HepG2 (cell line): ENCODE data around the gene ZCCHC3. TPM values are rescaled to one million over a fixed set of nuclear protein-coding genes. Genes with fewer than 3 reads are reported as not detected.

Source experiments
- CREB1 ChIP-seq, 2 experiments: fragments of 450-650 bp in 1 of 2; IDR thresholded peaks; 2 replicates each; pipeline ENCODE4 v1.6.1; 2016 to 2017; ENCODE audit warnings: control low read depth in 1 of 2, mild to moderate bottlenecking in 1 of 2, missing compliant biosample characterization in 1 of 2, missing genetic modification characterization in 1 of 2
- CREM ChIP-seq, 2 experiments: sonication (generic) in 1 of 2; formaldehyde crosslinking in 1 of 2; IDR thresholded peaks; 2 replicates each; pipeline versions ENCODE4 v1.4.0 to v1.6.1; 2016 to 2020; ENCODE audit warnings: antibody characterized with exemption in 1 of 2, mild to moderate bottlenecking in 1 of 2, missing genetic modification reagents in 1 of 2
- EHMT2 ChIP-seq: fragments of 200-600 bp; sonication (generic); IDR thresholded peaks from 2 replicates; pipeline ENCODE4 v1.7.0; 2017; ENCODE audit warnings: antibody characterized with exemption, low read depth, low read length, borderline replicate concordance
- GLI4 ChIP-seq: sonication (generic); formaldehyde crosslinking; IDR thresholded peaks from 2 replicates; pipeline ENCODE4 v1.5.1; 2020; ENCODE audit warnings: missing genetic modification reagents, mild to moderate bottlenecking, moderate library complexity, borderline replicate concordance
- HNF4G ChIP-seq, 2 experiments: sonication (generic) in 1 of 2; formaldehyde crosslinking in 1 of 2; IDR thresholded peaks; 2 replicates each; pipeline versions ENCODE4 v1.4.0 to v1.6.1; 2011 to 2020; ENCODE audit warnings: borderline replicate concordance in 2 of 2, low read depth in 2 of 2, mild to moderate bottlenecking in 2 of 2, low read length in 1 of 2, missing genetic modification reagents in 1 of 2, moderate library complexity in 1 of 2
- HNRNPLL ChIP-seq: fragments of 200-400 bp; formaldehyde crosslinking; IDR thresholded peaks from 2 replicates; pipeline ENCODE4 v1.6.1; 2017; ENCODE audit warnings: mild to moderate bottlenecking, low read depth, low read length; ENCODE audit not compliant: poor library complexity, severe bottlenecking
- JUNB ChIP-seq: sonication (generic); formaldehyde crosslinking; IDR thresholded peaks from 2 replicates; pipeline ENCODE4 v1.8.0; 2022; ENCODE audit warnings: missing genetic modification reagents, mild to moderate bottlenecking, borderline replicate concordance
- MATR3 ChIP-seq: sonication (generic); formaldehyde crosslinking; IDR thresholded peaks from 2 replicates; pipeline ENCODE4 v1.4.0; 2020; ENCODE audit warnings: missing genetic modification reagents
- MXD4 ChIP-seq: IDR thresholded peaks from 2 replicates; pipeline ENCODE4 v1.6.1; 2016; ENCODE audit warnings: mild to moderate bottlenecking, missing biosample characterization, missing genetic modification reagents
- NR2F2 ChIP-seq: IDR thresholded peaks from 2 replicates; pipeline ENCODE4 v1.6.1; 2012; ENCODE audit warnings: low read depth, inconsistent platforms, borderline replicate concordance
- PHB2 ChIP-seq: fragments of 450-650 bp; IDR thresholded peaks from 2 replicates; pipeline ENCODE4 v1.6.1; 2018; ENCODE audit not compliant: partially characterized antibody
- PPARG ChIP-seq: conservative IDR thresholded peaks from 2 replicates; pipeline ENCODE4 v1.6.1; 2016; ENCODE audit warnings: missing biosample characterization, missing genetic modification reagents
- SIN3A ChIP-seq: IDR thresholded peaks from 2 replicates; pipeline ENCODE4 v1.6.1; 2011; ENCODE audit warnings: low read depth, mild to moderate bottlenecking, control low read depth, low read length, borderline replicate concordance
- SMAD3 ChIP-seq: sonication (generic); formaldehyde crosslinking; IDR thresholded peaks from 2 replicates; pipeline ENCODE4 v1.4.0; 2020; ENCODE audit warnings: missing genetic modification reagents
- SMARCE1 ChIP-seq: fragments of 450-650 bp; IDR thresholded peaks from 2 replicates; pipeline ENCODE4 v1.6.1; 2017; ENCODE audit warnings: borderline replicate concordance
- SNRNP70 ChIP-seq: fragments of 200-400 bp; formaldehyde crosslinking; IDR thresholded peaks from 2 replicates; pipeline ENCODE4 v1.6.1; 2017; ENCODE audit warnings: mild to moderate bottlenecking, low read depth, low read length, moderate library complexity
- SPEN ChIP-seq: sonication (generic); formaldehyde crosslinking; IDR thresholded peaks from 2 replicates; pipeline ENCODE4 v1.5.1; 2020; ENCODE audit warnings: low read depth, mild to moderate bottlenecking, missing genetic modification reagents
- TP53 ChIP-seq: sonication (generic); formaldehyde crosslinking; conservative IDR thresholded peaks from 2 replicates; pipeline ENCODE4 v1.4.0; 2020; ENCODE audit warnings: missing genetic modification reagents
- XRCC5 ChIP-seq: fragments of 200-400 bp; formaldehyde crosslinking; optimal IDR thresholded peaks from 2 replicates; pipeline ENCODE3; 2017; ENCODE audit warnings: mild to moderate bottlenecking, low read length
- ZNF709 ChIP-seq: sonication (generic); formaldehyde crosslinking; IDR thresholded peaks from 2 replicates; pipeline ENCODE4 v1.5.0; 2020; ENCODE audit warnings: mild to moderate bottlenecking, missing genetic modification reagents
- ZNF768 ChIP-seq: sonication (generic); formaldehyde crosslinking; IDR thresholded peaks from 2 replicates; pipeline ENCODE4 v1.4.0; 2020; ENCODE audit warnings: missing genetic modification reagents
- ZSCAN12 ChIP-seq: sonication (generic); formaldehyde crosslinking; IDR thresholded peaks from 2 replicates; pipeline ENCODE4 v1.9.0; 2021; ENCODE audit warnings: mild to moderate bottlenecking, missing genetic modification reagents
- polyA plus RNA-seq, 8 experiments: library from polyadenylated mRNA; depleted of rRNA in 3 of 8; stranded (reverse) in 7 of 8; unstranded in 1 of 8; fragments of >200 nt; fragmentation: Illumina TruSeq in 4 of 8; extraction: Trizol in 4 of 8; gene quantifications; 2 replicates each; pipeline versions ENCODE4 v1.2.1 to v1.2.3, GENCODE V29; 2011 to 2016; ENCODE audit warnings: low read depth in 4 of 8, missing spikeins in 1 of 8, mixed read lengths in 1 of 8; ENCODE audit not compliant: insufficient read depth in 1 of 8
- total RNA-seq, 5 experiments: library from RNA; depleted of rRNA; stranded (reverse); fragments of >200 nt; fragmentation: Illumina TruSeq; extraction: Trizol; gene quantifications; 2 replicates each; pipeline ENCODE4 v1.2.3, GENCODE V29; 2016; ENCODE audit warnings: low read depth in 1 of 5
- TF ChIP-seq, protein P1 (sequence below): sonication (generic); formaldehyde crosslinking; IDR thresholded peaks from 2 replicates; pipeline ENCODE4 v1.8.0; 2023; ENCODE audit warnings: mild to moderate bottlenecking, missing genetic modification reagents
- TF ChIP-seq, protein P2 (sequence below): sonication (generic); formaldehyde crosslinking; IDR thresholded peaks from 2 replicates; pipeline ENCODE4 v1.5.0; 2020; ENCODE audit warnings: mild to moderate bottlenecking, missing genetic modification reagents

Gene ZCCHC3
- total and polyA plus RNA-seq, 2 of the 13 experiments (the other 11 are each of a cell fraction or from before 2014, with no cell fraction given): 46.6 to 63.0 TPM

- TF ChIP-seq ZNF768 (CRISPR knock-in tag): peak; percentile 79; the same call in 1 of the 2 replicates
- TF ChIP-seq SIN3A: peak; percentile 64; the same call in 1 of the 2 replicates
- peak; percentile 99 for TF ChIP-seq HNRNPLL
- TF ChIP-seq NR2F2: no peak
- TF ChIP-seq SPEN (CRISPR knock-in tag): peak; percentile 83
- TF ChIP-seq SMAD3 (CRISPR knock-in tag): peak; percentile 73
- TF ChIP-seq PHB2: no peak
- peak; percentile 63; the same call in 1 of the 2 replicates for TF ChIP-seq ZSCAN12
- no peak for TF ChIP-seq SNRNP70
- peak; percentile 79 for TF ChIP-seq GLI4 (CRISPR knock-in tag)
- peak; percentile 65 for TF ChIP-seq PPARG (CRISPR knock-in tag)
- TF ChIP-seq HNF4G (IDR thresholded peaks at IDR 0.05; ENCODE audit: borderline replicate concordance, low read depth, low read length): peak; percentile 46; the same call in 1 of the 2 replicates
- TF ChIP-seq HNF4G (CRISPR knock-in tag; IDR thresholded peaks at IDR 0.05; ENCODE audit: borderline replicate concordance, low read depth): peak; percentile 55; the same call in 1 of the 2 replicates
- peak; percentile 99 for TF ChIP-seq ZNF709 (CRISPR knock-in tag)
- peak; percentile 58; the same call in 1 of the 2 replicates for TF ChIP-seq TP53
- TF ChIP-seq MXD4 (CRISPR knock-in tag): peak; percentile 94
- TF ChIP-seq CREM (IDR thresholded peaks at IDR 0.05): no peak; the same call in 1 of the 2 replicates
- TF ChIP-seq CREM (CRISPR knock-in tag; IDR thresholded peaks at IDR 0.05): no peak
- TF ChIP-seq, protein P1, sequence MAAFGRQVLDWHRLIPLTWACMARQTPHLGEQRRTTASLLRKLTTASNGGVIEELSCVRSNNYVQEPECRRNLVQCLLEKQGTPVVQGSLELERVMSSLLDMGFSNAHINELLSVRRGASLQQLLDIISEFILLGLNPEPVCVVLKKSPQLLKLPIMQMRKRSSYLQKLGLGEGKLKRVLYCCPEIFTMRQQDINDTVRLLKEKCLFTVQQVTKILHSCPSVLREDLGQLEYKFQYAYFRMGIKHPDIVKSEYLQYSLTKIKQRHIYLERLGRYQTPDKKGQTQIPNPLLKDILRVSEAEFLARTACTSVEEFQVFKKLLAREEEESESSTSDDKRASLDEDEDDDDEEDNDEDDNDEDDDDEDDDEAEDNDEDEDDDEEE (CRISPR knock-in tag): peak; percentile 98
- TF ChIP-seq MATR3: no peak
- TF ChIP-seq, protein P2, sequence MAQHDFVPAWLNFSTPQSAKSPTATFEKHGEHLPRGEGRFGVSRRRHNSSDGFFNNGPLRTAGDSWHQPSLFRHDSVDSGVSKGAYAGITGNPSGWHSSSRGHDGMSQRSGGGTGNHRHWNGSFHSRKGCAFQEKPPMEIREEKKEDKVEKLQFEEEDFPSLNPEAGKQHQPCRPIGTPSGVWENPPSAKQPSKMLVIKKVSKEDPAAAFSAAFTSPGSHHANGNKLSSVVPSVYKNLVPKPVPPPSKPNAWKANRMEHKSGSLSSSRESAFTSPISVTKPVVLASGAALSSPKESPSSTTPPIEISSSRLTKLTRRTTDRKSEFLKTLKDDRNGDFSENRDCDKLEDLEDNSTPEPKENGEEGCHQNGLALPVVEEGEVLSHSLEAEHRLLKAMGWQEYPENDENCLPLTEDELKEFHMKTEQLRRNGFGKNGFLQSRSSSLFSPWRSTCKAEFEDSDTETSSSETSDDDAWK (CRISPR knock-in tag): no peak
- peak; percentile 93 for TF ChIP-seq JUNB (CRISPR knock-in tag)
- peak; percentile 93; the same call in 1 of the 2 replicates for TF ChIP-seq EHMT2
- peak; percentile 99 for TF ChIP-seq XRCC5
- peak; percentile 40; the same call in 1 of the 2 replicates for TF ChIP-seq CREB1 (IDR thresholded peaks at IDR 0.05)
- TF ChIP-seq CREB1 (CRISPR knock-in tag; IDR thresholded peaks at IDR 0.05): no peak
- TF ChIP-seq SMARCE1: no peak
These were observed 30.5 kb upstream of the ZCCHC3 start (continued) for GRCh38 chr20:266596-267562.
